HG03571 (cell line): ENCODE results near the gene IRAK1.
"Not testable (repeated sequence)": the region's sequence is repeated elsewhere in the genome, so short reads cannot be mapped to it uniquely, and the experiment has no call there.

Experiments used
- ATAC-seq: cut with Tn5 transposase; IDR thresholded peaks from one replicate; pipeline ENCODE4 v1.9.1; 2021; ENCODE audit not compliant: unreplicated experiment

IRAK1 gene

GRCh38 chrX:154002215-154002719 is 17.4 kb downstream of the IRAK1 start:
- peak; percentile 71 for ATAC-seq

GRCh38 chrX:154000051-154000450 is 19.7 kb downstream of the IRAK1 start:
- no peak for ATAC-seq

DNA sequence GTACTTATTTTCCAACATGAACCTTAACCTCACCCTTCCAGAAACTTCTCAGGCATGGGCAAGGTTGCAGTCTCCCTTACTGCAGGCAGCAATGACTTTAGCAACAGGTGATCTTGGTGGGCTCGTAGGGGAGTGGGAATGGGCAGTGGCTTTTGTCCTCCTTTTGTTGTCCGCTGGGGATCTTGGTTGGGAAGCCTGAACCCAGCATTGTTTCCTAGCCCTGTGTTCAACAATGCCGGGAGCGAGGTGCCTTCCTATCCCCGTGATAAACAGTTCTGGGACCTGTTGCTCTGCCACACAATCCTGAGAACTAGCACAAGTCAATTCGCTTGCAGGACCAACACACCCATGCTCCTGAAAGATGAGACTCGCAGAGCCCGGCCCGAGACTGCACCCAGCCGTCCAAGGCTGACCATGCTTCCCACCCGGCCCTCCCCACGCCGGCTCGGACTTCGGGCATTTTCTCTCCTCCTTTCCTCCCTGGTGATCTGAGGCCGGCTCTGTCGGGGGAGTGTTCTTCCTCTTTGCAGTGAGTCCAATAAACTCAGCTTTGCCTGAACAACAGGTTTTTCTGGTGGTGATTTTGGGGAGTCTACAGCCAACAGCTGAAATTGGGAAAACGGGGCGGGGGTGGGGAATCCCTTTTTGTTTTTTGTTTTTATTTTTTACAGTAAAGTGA is 20.2 kb downstream of the IRAK1 start:
- no peak for ATAC-seq

GRCh38 chrX:153995504-153995903 is 24.2 kb downstream of the IRAK1 start:
- no peak for ATAC-seq

GRCh38 chrX:153994398-153994797 is 25.3 kb downstream of the IRAK1 start:
- ATAC-seq = not testable (repeated sequence)

GRCh38 chrX:153993978-153994377 is 25.7 kb downstream of the IRAK1 start:
- ATAC-seq = no peak

GRCh38 chrX:153993079-153993478 is 26.6 kb downstream of the IRAK1 start:
- ATAC-seq = no peak

DNA sequence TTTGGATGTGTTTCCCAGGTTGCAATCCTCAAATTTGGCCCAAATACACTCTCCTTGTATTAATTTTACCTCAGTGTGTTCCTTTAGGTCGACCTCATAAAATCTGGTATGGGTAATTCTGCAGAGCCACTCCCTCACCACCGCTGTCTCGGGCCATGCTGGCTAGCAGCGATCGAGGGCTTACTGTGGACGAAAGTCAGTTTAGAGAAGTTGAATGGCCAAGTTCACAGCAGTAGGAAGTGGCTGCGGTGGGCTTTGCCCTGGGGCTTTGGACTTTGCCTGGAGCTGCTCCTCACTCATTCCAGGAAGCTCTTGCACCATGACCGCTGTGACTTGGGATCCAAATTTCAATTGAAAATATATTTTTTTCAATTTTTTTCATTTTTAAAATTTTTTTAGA is 27.5 kb downstream of the IRAK1 start:
- no peak for ATAC-seq

- no peak for ATAC-seq
Observed at GRCh38 chrX:153991013-153991580, 28.6 kb downstream of the IRAK1 start.

- ATAC-seq = no peak
Observed at GRCh38 chrX:153989973-153990655, 29.6 kb downstream of the IRAK1 start.

DNA sequence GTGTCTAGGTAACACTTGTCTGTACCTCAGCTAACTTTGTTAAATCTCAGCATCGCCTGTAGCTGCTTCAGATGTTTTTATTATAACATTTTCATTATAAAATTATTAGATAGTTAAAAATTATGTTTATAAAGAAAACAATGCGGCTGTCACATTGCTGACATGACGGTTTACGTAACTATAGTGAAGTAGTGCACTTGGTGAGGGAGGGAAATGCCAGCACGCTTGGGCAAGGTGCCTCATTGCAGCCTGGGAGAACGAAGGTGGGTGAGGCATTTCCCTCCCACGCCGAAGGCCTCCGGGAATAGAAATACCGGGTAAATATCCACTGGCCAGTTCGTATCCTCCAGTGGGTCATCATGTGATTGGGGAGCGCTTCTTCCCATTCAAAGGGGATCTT is 31.2 kb downstream of the IRAK1 start:
- ATAC-seq = no peak

- ATAC-seq = no peak
Observed at GRCh38 chrX:153984351-153985178, 35.1 kb downstream of the IRAK1 start.

- no peak for ATAC-seq
Observed at GRCh38 chrX:153983321-153983801, 36.3 kb downstream of the IRAK1 start.

DNA sequence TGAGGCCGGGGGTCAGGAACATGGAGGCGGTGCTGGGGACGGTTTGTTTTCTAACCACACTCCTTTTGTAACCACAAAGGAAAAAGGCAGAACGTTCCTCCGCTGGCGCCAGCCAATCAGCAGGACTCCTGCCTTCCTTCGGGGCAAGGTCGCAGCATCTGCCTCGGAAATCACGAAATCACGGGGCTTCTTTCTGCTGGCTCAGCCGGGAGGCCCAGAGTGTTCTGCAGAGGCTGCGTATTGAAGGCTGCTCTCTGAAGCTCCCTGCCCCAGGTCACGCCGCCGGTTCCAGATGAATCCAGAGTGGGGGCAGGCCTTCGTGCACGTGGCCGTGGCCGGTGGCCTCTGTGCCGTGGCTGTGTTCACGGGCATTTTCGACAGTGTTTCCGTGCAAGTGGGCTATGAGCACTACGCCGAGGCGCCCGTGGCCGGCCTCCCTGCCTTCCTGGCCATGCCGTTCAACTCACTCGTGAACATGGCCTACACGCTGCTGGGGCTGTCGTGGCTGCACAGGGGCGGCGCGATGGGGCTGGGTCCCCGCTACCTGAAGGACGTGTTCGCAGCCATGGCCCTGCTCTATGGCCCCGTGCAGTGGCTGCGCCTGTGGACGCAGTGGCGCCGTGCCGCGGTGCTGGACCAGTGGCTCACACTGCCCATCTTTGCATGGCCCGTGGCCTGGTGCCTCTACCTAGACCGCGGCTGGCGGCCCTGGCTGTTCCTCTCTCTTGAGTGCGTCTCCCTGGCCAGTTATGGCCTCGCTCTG is 37.8 kb downstream of the IRAK1 start:
- ATAC-seq = no peak

- no peak for ATAC-seq
Observed at GRCh38 chrX:153981231-153981630, 38.5 kb downstream of the IRAK1 start.

DNA sequence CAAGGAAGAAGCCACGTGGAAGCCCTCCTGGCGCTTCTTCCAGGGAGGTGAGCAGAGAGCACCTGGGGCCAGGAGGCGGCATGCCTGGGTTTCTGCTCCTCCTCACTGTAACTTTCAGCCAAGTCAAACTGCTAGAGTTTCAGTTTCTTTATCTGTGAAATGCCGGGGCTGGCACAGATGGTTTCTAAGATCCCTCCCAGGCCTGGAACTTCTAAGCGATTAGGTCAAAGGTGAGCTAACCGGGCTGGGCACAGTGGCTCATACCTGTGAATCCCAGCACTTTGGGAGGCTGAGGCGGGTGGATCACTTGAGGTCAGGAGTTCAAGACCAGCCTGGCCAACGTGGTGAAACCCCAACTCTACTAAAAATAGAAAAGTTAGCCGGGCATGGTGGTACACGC is 39.3 kb downstream of the IRAK1 start:
- ATAC-seq = peak; percentile 48

- ATAC-seq = no peak
Observed at GRCh38 chrX:153974726-153975286, 44.9 kb downstream of the IRAK1 start.

DNA sequence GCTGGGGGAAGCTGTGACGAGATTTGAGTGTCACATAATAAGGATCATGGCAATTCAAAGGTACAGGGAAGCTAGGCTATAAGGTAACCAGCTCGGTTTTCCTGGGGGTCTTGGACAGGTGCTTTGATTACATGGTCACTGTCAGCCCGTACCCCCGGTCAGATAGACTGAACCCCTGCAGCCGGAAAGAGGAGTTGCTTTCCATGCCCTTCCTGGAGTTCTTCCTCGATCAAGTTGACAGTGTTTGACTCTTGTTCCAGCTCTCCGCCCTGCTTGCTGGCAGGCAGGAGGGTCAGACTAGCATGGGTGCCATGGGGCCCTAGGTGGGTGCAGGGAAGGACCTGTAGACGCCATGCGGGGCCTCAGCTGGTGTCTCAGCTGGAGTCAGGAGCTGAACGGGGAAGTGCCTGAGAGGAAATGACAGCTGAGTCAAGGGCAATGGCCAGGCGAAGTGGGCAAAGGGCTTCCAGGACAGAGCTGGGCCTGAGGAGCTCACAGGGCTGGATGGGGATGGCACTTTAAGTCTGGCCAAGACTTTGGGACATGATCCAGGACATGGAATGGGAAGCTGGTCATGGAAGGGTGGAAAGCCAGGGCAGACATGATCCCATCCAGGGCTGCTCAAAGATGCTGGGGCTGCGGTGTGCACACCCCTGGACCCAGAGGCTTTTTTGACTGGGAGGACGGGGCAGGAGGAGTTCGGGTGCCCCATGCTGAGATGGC is 45.5 kb downstream of the IRAK1 start:
- no peak for ATAC-seq
